ENCODE data around the gene TMEM50B.

- TF ChIP-seq EZH2 (IDR thresholded peaks at IDR 0.05; ENCODE audit: borderline replicate concordance, low read depth, low read length, severe bottlenecking) (no peak), CTCF (IDR thresholded peaks at IDR 0.05; ENCODE audit: borderline replicate concordance, extremely low read depth, low read length, poor library complexity, severe bottlenecking) (no peak)
Measured at GRCh38 chr21:33443194-33443593, 36.6 kb downstream of the TMEM50B start.
